Endothelial cell of umbilical vein (primary cell): ENCODE results near the gene SV2A. TPM values are rescaled to one million over a fixed set of nuclear protein-coding genes. Genes with fewer than 3 reads are reported as not detected.

Experiments used
- BruUV-seq: library from RNA; stranded (reverse); fragments of 400-500 nt; replicated peaks from 2 replicates; lab custom pipeline; 2021; lab: Mats Ljungman, UMichigan
- CTCF ChIA-PET: fragments of 300-600, 350-600 bp; sonication (Branson Sonifier 250); formaldehyde crosslinking; loops from one replicate; lab custom pipeline; 2021; ENCODE audit warnings: antibody characterized with exemption, inconsistent platforms; lab: Charles Lee
- POLR2A ChIA-PET: fragments of 300-600, 350-600 bp; sonication (Branson Sonifier 250); formaldehyde crosslinking; loops from one replicate; lab custom pipeline; 2021; ENCODE audit warnings: antibody characterized with exemption, inconsistent platforms; lab: Charles Lee
- DNase-seq: peaks from one replicate; pipeline ENCODE4 v3.0.0-alpha.2; 2011; ENCODE audit warnings: low read depth, low spot score
- FAIRE-seq: peaks from 2 replicates; lab custom pipeline; 2011; peaks lifted over from hg19 to GRCh38; lab: Jason Lieb, UNC
- H2AFZ ChIP-seq: 2 replicates; pipeline ENCODE4 v1.6.0; 2012; ENCODE audit warnings: low read depth, low read length, control low read depth, inconsistent platforms
- H3K27ac ChIP-seq: 2 replicates; pipeline ENCODE4 v1.5.1; 2011; ENCODE audit warnings: low read depth, mild to moderate bottlenecking, control low read depth, low read length, moderate library complexity; ENCODE audit not compliant: insufficient read depth
- H3K27me3 ChIP-seq, 2 experiments: 2 replicates each; pipeline versions ENCODE4 v1.6.0 to v1.6.1; 2011; ENCODE audit warnings: low read length in 2 of 2, mixed read lengths in 1 of 2; ENCODE audit not compliant: control insufficient read depth in 2 of 2, insufficient read depth in 2 of 2
- H3K36me3 ChIP-seq, 2 experiments: 2 replicates in 1 of 2; 3 replicates in 1 of 2; pipeline ENCODE4 v1.5.1; 2011; ENCODE audit warnings: low read length in 2 of 2, mild to moderate bottlenecking in 1 of 2, moderate library complexity in 1 of 2; ENCODE audit not compliant: control insufficient read depth in 2 of 2, insufficient read depth in 2 of 2; ENCODE audit errors: extremely low read depth in 1 of 2
- H3K4me1 ChIP-seq: 3 replicates; pipeline ENCODE4 v1.5.1; 2011; ENCODE audit warnings: mild to moderate bottlenecking, low read length; ENCODE audit not compliant: control insufficient read depth, insufficient read depth; ENCODE audit errors: extremely low read depth
- H3K4me2 ChIP-seq: 2 replicates; pipeline ENCODE4 v1.6.1; 2011; ENCODE audit warnings: low read length, control low read depth, mixed read lengths; ENCODE audit not compliant: insufficient read depth
- H3K4me3 ChIP-seq, 3 experiments: fragments of 200-600 bp in 1 of 3; sonication (generic), shearing (Covaris generic) in 1 of 3; replicated peaks in 1 of 3; 2 replicates each; pipeline ENCODE4 v1.5.1; 2011 to 2016; ENCODE audit warnings: control low read depth in 3 of 3, low read length in 3 of 3, mild to moderate bottlenecking in 2 of 3, inconsistent platforms in 1 of 3, low read depth in 1 of 3, moderate library complexity in 1 of 3; ENCODE audit not compliant: insufficient read depth in 1 of 3
- H3K79me2 ChIP-seq: 2 replicates; pipeline ENCODE4 v1.6.0; 2012; ENCODE audit warnings: low read length, inconsistent platforms; ENCODE audit not compliant: control insufficient read depth, insufficient read depth
- H3K9ac ChIP-seq: replicated peaks from 2 replicates; pipeline ENCODE3; 2011; ENCODE audit warnings: low read length, control low read depth; ENCODE audit not compliant: insufficient read depth; ENCODE audit errors: extremely low read depth
- H3K9me1 ChIP-seq: replicated peaks from 3 replicates; pipeline ENCODE4 v1.6.0; 2011; ENCODE audit warnings: mild to moderate bottlenecking, low read length; ENCODE audit not compliant: control insufficient read depth, insufficient read depth; ENCODE audit errors: extremely low read depth
- H3K9me3 ChIP-seq: replicated peaks from 2 replicates; pipeline ENCODE4 v1.5.1; 2012; ENCODE audit warnings: low read length, inconsistent platforms; ENCODE audit not compliant: control insufficient read depth, insufficient read depth
- H4K20me1 ChIP-seq: replicated peaks from 2 replicates; pipeline ENCODE3; 2011; ENCODE audit warnings: mild to moderate bottlenecking, low read length; ENCODE audit not compliant: control insufficient read depth, insufficient read depth; ENCODE audit errors: extremely low read depth
- CTCF ChIP-seq, 2 donors: IDR thresholded peaks; 1 replicate in 1 of 2; 2 replicates in 1 of 2; pipeline ENCODE4 v1.5.1; 2011; ENCODE audit warnings: low read length in 2 of 2, mild to moderate bottlenecking in 2 of 2, moderate library complexity in 2 of 2, control low read depth in 1 of 2, inconsistent platforms in 1 of 2, low read depth in 1 of 2; ENCODE audit not compliant: insufficient read depth in 1 of 2; ENCODE audit errors: extremely low read depth in 1 of 2
- EZH2 ChIP-seq: IDR thresholded peaks from 2 replicates; pipeline ENCODE4 v1.6.1; 2012; ENCODE audit warnings: borderline replicate concordance, low read depth, mild to moderate bottlenecking, moderate library complexity, low read length, inconsistent platforms; ENCODE audit not compliant: severe bottlenecking
- FOS ChIP-seq: IDR thresholded peaks from 2 replicates; pipeline ENCODE4 v1.6.1; 2011; ENCODE audit warnings: mild to moderate bottlenecking, low read length, moderate library complexity, borderline replicate concordance; ENCODE audit not compliant: insufficient read depth
- GATA2 ChIP-seq: IDR thresholded peaks from 2 replicates; pipeline ENCODE4 v1.7.0; 2011; ENCODE audit warnings: low read depth, mild to moderate bottlenecking, moderate library complexity, mixed read lengths, low read length; ENCODE audit not compliant: insufficient read length, insufficient read depth
- JUN ChIP-seq: IDR thresholded peaks from 2 replicates; pipeline ENCODE4 v1.6.1; 2011; ENCODE audit warnings: borderline replicate concordance, low read depth; ENCODE audit not compliant: insufficient read length, insufficient read depth
- MAX ChIP-seq: IDR thresholded peaks from 2 replicates; pipeline ENCODE4 v1.6.1; 2011; ENCODE audit not compliant: insufficient read depth, insufficient read length
- MYC ChIP-seq: IDR thresholded peaks from one replicate; pipeline ENCODE4 v1.6.1; 2011; ENCODE audit warnings: mild to moderate bottlenecking, low read depth, low read length
- POLR2A ChIP-seq: IDR thresholded peaks from 2 replicates; pipeline ENCODE4 v1.6.1; 2012; ENCODE audit warnings: low read depth, mild to moderate bottlenecking, control low read depth, low read length
- POLR2AphosphoS5 ChIP-seq: IDR thresholded peaks from 2 replicates; pipeline ENCODE4 v1.6.1; 2012; ENCODE audit warnings: low read depth, mild to moderate bottlenecking, control low read depth, low read length, moderate library complexity; ENCODE audit not compliant: insufficient read depth
- dilution Hi-C: fragments of 300-500 bp; cut with MboI; formaldehyde crosslinking; loops from one replicate; pipeline ENCODE4 v1.15.0; 2019; ENCODE audit warnings: low sequenced_read_pairs; ENCODE audit not compliant: extremely low pct_ligation_motif_present
- intact Hi-C: fragments of 100-400 bp; cut with micrococcal nuclease; formaldehyde crosslinking; loops from one replicate; pipeline ENCODE4 v1.10.0; 2022
- polyA plus RNA-seq, 4 experiments: library from polyadenylated mRNA; depleted of rRNA in 3 of 4; stranded (reverse) in 3 of 4; unstranded in 1 of 4; fragments of >200 nt; gene quantifications; 2 replicates each; pipeline versions ENCODE4 v1.2.1 to v1.2.3, GENCODE V29; 2011 to 2012; ENCODE audit warnings: missing spikeins in 1 of 4
- total RNA-seq: library from RNA; stranded (reverse); gene quantifications from 2 replicates; pipeline ENCODE4 v1.2.3, GENCODE V29; 2021

SV2A gene
- total and polyA plus RNA-seq, 2 donors (not counting 3 experiments of a cell fraction or from before 2014, with no cell fraction given), result 2.9 to 5.4 TPM

GRCh38 chr1:149967041-149967440, 49.4 kb upstream of the SV2A start:
- Histone ChIP-seq H3K79me2 (no peaks in the 10 kb centered on the region), H3K9ac (no peak overlapping the region), H2AFZ (no peak overlapping the region), H3K9me3 (no peaks in the 10 kb centered on the region), H3K4me1 (no peaks in the 10 kb centered on the region), H3K27me3 (no peaks in the 10 kb centered on the region), H3K27ac (no peak overlapping the region), H4K20me1 (no peaks in the 10 kb centered on the region), H3K9me1 (no peaks in the 10 kb centered on the region), H3K4me3 (no peak overlapping the region), H3K4me2 (no peak overlapping the region), H3K36me3 (peaks cover 11 to 13% of the 10 kb centered on the region in 2 experiments)
- FAIRE-seq (no peak), DNase-seq (no peak)
- no TSS peak for BruUV-seq
- ChIA-PET POLR2A (no interaction called here), CTCF (interaction anchor here (1.8 to 4.2 kb wide), 2 partner anchors 84 to 220 kb away, joined by 4 to 15 read pairs; no protein-coding TSS in a partner anchor)
- no peak for TF ChIP-seq EZH2
- no peak for TF ChIP-seq MYC
- TF ChIP-seq MAX, result no peak
- TF ChIP-seq FOS, result no peak
- no peak for TF ChIP-seq POLR2AphosphoS5
- TF ChIP-seq POLR2A, result no peak
- TF ChIP-seq JUN, result no peak
- dilution Hi-C loops (no loop called here), intact Hi-C loops (no loop called here)

- no peak for FAIRE-seq
- H3K36me3 ChIP-seq, result peaks cover 13% of the 10 kb centered on the region in 2 experiments
- ChIA-PET POLR2A (no interaction called here), CTCF (interaction anchor here (1.7 to 4.2 kb wide), 3 partner anchors 25 to 221 kb away, joined by 3 to 15 read pairs (median 4); no protein-coding TSS in a partner anchor)
- H3K27ac ChIP-seq, result no peak overlapping the region
- H3K4me3 ChIP-seq, result no peak overlapping the region
- no peaks in the 10 kb centered on the region for H3K27me3 ChIP-seq
- dilution Hi-C loops (no loop called here), intact Hi-C loops (no loop called here)
- no peaks in the 10 kb centered on the region for H4K20me1 ChIP-seq
- no peaks in the 10 kb centered on the region for H3K9me1 ChIP-seq
- BruUV-seq, result no TSS peak
- H2AFZ ChIP-seq, result no peak overlapping the region
- H3K9me3 ChIP-seq, result no peaks in the 10 kb centered on the region
- H3K79me2 ChIP-seq, result no peaks in the 10 kb centered on the region
- H3K4me2 ChIP-seq, result no peak overlapping the region
- no peak for DNase-seq
- TF ChIP-seq POLR2AphosphoS5 (no peak), GATA2 (no peak), POLR2A (no peak), FOS (no peak), MYC (no peak), JUN (no peak), CTCF (IDR thresholded peaks at IDR 0.05; ENCODE audit: extremely low read depth in 1 of 2, insufficient read depth in 1 of 2, low read depth in 1 of 2, low read length in 2 of 2) (no peak), EZH2 (no peak), MAX (no peak)
- H3K9ac ChIP-seq, result no peak overlapping the region
- H3K4me1 ChIP-seq, result no peaks in the 10 kb centered on the region
These were observed 48.8 kb upstream of the SV2A start for GRCh38 chr1:149966405-149966804.
